Fibroblast of the aortic adventitia (primary cell): ENCODE data around the gene KCNT2. TPM values are rescaled to one million over a fixed set of nuclear protein-coding genes. Genes with fewer than 3 reads are reported as not detected.

ENCODE experiments used
- DNase-seq: peaks from one replicate; pipeline ENCODE4 v3.0.0-alpha.2; 2010; ENCODE audit warnings: low read depth
- H3K4me3 ChIP-seq: 2 replicates; pipeline ENCODE4 v1.5.1; 2011; ENCODE audit warnings: low read depth, mild to moderate bottlenecking, control low read depth, low read length, moderate library complexity
- CTCF ChIP-seq: IDR thresholded peaks from 2 replicates; pipeline ENCODE4 v1.5.1; 2011; ENCODE audit warnings: mild to moderate bottlenecking, low read length, control low read depth, inconsistent platforms; ENCODE audit not compliant: insufficient read depth
- total RNA-seq: library from RNA; depleted of rRNA; stranded (reverse); fragments of >200 nt; gene quantifications from 2 replicates; pipeline ENCODE4 v1.2.3, GENCODE V29; 2012; ENCODE audit warnings: low replicate concordance

Gene KCNT2
- total RNA-seq, 1 donor: 8.0 TPM

- no peak for DNase-seq
- no peak for TF ChIP-seq CTCF
- no peak overlapping the region for H3K4me3 ChIP-seq
Measured at GRCh38 chr1:196450143-196451095, 157.8 kb downstream of the KCNT2 start.

GRCh38 chr1:196449460-196449859, 158.8 kb downstream of the KCNT2 start:
- no peak for TF ChIP-seq CTCF
- no peak for DNase-seq
- no peak overlapping the region for H3K4me3 ChIP-seq

GRCh38 chr1:196445775-196446174, 162.5 kb downstream of the KCNT2 start:
- no peak for TF ChIP-seq CTCF
- H3K4me3 ChIP-seq: no peak overlapping the region
- DNase-seq: no peak

GRCh38 chr1:196444634-196445033, 163.6 kb downstream of the KCNT2 start:
- DNase-seq: no peak
- TF ChIP-seq CTCF: no peak
- no peak overlapping the region for H3K4me3 ChIP-seq

- TF ChIP-seq CTCF: no peak
- no peak overlapping the region for H3K4me3 ChIP-seq
- no peak for DNase-seq
Measured at GRCh38 chr1:196442366-196442765, 165.9 kb downstream of the KCNT2 start.

GRCh38 chr1:196440711-196441110, 167.5 kb downstream of the KCNT2 start:
- no peak for DNase-seq
- no peak for TF ChIP-seq CTCF
- H3K4me3 ChIP-seq: no peak overlapping the region
